Activated CD4-positive, alpha-beta T cell treated with anti-CD3 and anti-CD28 coated beads, Interleukin-2, amount 50 U/mL, for 48 hours (primary cell): Measurements from ENCODE around the gene PRR20G.
"Not testable (repeated sequence)": the region's sequence is repeated elsewhere in the genome, so short reads cannot be mapped to it uniquely, and the experiment has no call there.

Experiments
- DNase-seq, 2 experiments: peaks; one replicate each; pipeline ENCODE4 v3.0.0-alpha.2; 2020

PRR20G gene

GRCh38 chr3:127287840-127288239, at the start of gene PRR20G:
Gene PRR20G (minus strand): TSS chr3:127288046. CDS start chr3:127287365, 681 bp downstream.
- DNase-seq = no peak

GRCh38 chr3:127337001-127337400, 49.2 kb upstream of the PRR20G start:
- no peak for DNase-seq

GRCh38 chr3:127336101-127336500, 48.3 kb upstream of the PRR20G start:
- DNase-seq = no peak

GRCh38 chr3:127330385-127330784, 42.5 kb upstream of the PRR20G start:
- DNase-seq = no peak

- no peak for DNase-seq
Measured at GRCh38 chr3:127329631-127330285, 41.9 kb upstream of the PRR20G start.

- DNase-seq = no peak
Measured at GRCh38 chr3:127328421-127328820, 40.6 kb upstream of the PRR20G start.

GRCh38 chr3:127326341-127326740, 38.5 kb upstream of the PRR20G start:
- no peak for DNase-seq

GRCh38 chr3:127325629-127325961, 37.7 kb upstream of the PRR20G start:
- no peak for DNase-seq

GRCh38 chr3:127324913-127325628, 37.2 kb upstream of the PRR20G start:
- no peak for DNase-seq

GRCh38 chr3:127324076-127324475, 36.2 kb upstream of the PRR20G start:
- no peak for DNase-seq

GRCh38 chr3:127323581-127323980, 35.7 kb upstream of the PRR20G start:
- DNase-seq = no peak

- no peak for DNase-seq
Measured at GRCh38 chr3:127321371-127321770, 33.5 kb upstream of the PRR20G start.

- peak in 1 of 2 experiments; percentile 1 for DNase-seq
Measured at GRCh38 chr3:127320529-127321121, 32.8 kb upstream of the PRR20G start.

GRCh38 chr3:127316685-127317084, 28.8 kb upstream of the PRR20G start:
- no peak for DNase-seq

- DNase-seq = no peak
Measured at GRCh38 chr3:127312818-127313217, 25.0 kb upstream of the PRR20G start.

GRCh38 chr3:127308821-127309220, 21.0 kb upstream of the PRR20G start:
- not testable (repeated sequence) for DNase-seq

- DNase-seq = no peak
Measured at GRCh38 chr3:127307916-127308315, 20.1 kb upstream of the PRR20G start.

GRCh38 chr3:127307112-127307835, 19.4 kb upstream of the PRR20G start:
- DNase-seq = no peak

GRCh38 chr3:127306361-127307111, 18.7 kb upstream of the PRR20G start:
- DNase-seq = no peak

GRCh38 chr3:127305499-127306060, 17.7 kb upstream of the PRR20G start:
- DNase-seq = no peak

- DNase-seq = no peak
Measured at GRCh38 chr3:127304121-127304744, 16.4 kb upstream of the PRR20G start.

- no peak for DNase-seq
Measured at GRCh38 chr3:127299276-127299675, 11.4 kb upstream of the PRR20G start.
